Tibial artery (tissue), 4 donors: ENCODE measurements around the gene WDR75.

Source experiments
- DNase-seq, 2 donors: peaks; one replicate each; pipeline ENCODE4 v3.0.0-alpha.2; 2019
- H3K27ac ChIP-seq, 2 donors: fragments of 200-600 bp; sonication (generic) in 1 of 2; 1 replicate in 1 of 2; 2 replicates in 1 of 2; pipeline ENCODE4 v1.5.1; 2018 to 2019; ENCODE audit warnings: mild to moderate bottlenecking in 1 of 2
- H3K27me3 ChIP-seq, 2 donors: fragments of 200-600 bp; sonication (generic) in 1 of 2; one replicate each; pipeline versions ENCODE4 v1.5.1 to v1.6.0; 2016 to 2019
- H3K36me3 ChIP-seq, 3 donors: fragments of 200-600 bp; sonication (generic) in 2 of 3; one replicate each; pipeline ENCODE4 v1.5.1; 2016 to 2019; ENCODE audit warnings: mild to moderate bottlenecking in 2 of 3
- H3K4me1 ChIP-seq, 4 donors: fragments of 200-600 bp; sonication (generic) in 2 of 4; 1 replicate in 3 of 4; 2 replicates in 1 of 4; pipeline ENCODE4 v1.5.1; 2016 to 2019
- H3K4me3 ChIP-seq, 2 donors: fragments of 200-600 bp; sonication (generic) in 1 of 2; 1 replicate in 1 of 2; 2 replicates in 1 of 2; pipeline ENCODE4 v1.5.1; 2018 to 2019; ENCODE audit warnings: mild to moderate bottlenecking in 2 of 2
- H3K9me3 ChIP-seq, 3 donors: fragments of 200-600 bp; sonication (generic) in 1 of 3; one replicate each; pipeline ENCODE4 v1.5.1; 2016 to 2019
- intact Hi-C: fragments of 100-400 bp; cut with DNase I; formaldehyde crosslinking; loops from one replicate; pipeline ENCODE4 v1.15.0; 2023; ENCODE audit warnings: low total_unique reads
- TF ChIP-seq, protein P1 (sequence below), 2 experiments: fragments of 200-600 bp in 1 of 2; fragments of 450-650 bp in 1 of 2; IDR thresholded peaks; one replicate each; pipeline ENCODE4 v1.5.1; 2017 to 2019; ENCODE audit warnings: antibody characterized with exemption in 2 of 2, mild to moderate bottlenecking in 1 of 2, moderate library complexity in 1 of 2

Gene WDR75

GRCh38 chr2:189522435-189523151, 81.3 kb downstream of the WDR75 start:
- intact Hi-C loops = no loop called here
- Histone ChIP-seq H3K4me1 (peaks cover 0 to 37% (median 2%) of the 10 kb centered on the region in 4 donors), H3K27ac (peak overlapping the region; percentile 43 to 46), H3K27me3 (no peaks in the 10 kb centered on the region), H3K36me3 (no peaks in the 10 kb centered on the region), H3K9me3 (no peaks in the 10 kb centered on the region), H3K4me3 (no peak overlapping the region)
- no peak for DNase-seq
- TF ChIP-seq, protein P1, sequence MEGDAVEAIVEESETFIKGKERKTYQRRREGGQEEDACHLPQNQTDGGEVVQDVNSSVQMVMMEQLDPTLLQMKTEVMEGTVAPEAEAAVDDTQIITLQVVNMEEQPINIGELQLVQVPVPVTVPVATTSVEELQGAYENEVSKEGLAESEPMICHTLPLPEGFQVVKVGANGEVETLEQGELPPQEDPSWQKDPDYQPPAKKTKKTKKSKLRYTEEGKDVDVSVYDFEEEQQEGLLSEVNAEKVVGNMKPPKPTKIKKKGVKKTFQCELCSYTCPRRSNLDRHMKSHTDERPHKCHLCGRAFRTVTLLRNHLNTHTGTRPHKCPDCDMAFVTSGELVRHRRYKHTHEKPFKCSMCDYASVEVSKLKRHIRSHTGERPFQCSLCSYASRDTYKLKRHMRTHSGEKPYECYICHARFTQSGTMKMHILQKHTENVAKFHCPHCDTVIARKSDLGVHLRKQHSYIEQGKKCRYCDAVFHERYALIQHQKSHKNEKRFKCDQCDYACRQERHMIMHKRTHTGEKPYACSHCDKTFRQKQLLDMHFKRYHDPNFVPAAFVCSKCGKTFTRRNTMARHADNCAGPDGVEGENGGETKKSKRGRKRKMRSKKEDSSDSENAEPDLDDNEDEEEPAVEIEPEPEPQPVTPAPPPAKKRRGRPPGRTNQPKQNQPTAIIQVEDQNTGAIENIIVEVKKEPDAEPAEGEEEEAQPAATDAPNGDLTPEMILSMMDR (IDR thresholded peaks at IDR 0.05) = no peak

DNA sequence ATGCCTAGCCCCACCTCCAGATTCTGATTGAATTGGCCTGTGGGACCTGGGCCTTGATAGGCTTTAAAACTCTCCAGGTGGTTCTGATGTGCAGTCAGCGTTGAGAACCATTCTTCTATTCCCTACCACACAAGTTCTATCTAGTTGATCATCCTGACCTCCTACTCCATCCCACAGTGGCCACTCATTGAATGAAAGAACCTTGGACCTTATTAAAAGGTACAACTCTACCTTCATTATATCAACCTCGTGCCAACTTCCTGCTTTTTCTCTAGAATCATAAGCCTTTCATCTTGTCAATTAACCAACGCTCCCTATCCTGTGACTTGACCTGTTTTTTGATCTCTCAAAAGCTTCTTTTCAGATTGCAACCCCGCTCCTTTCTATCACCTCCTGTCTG, 83.5 kb downstream of the WDR75 start:
- H3K27ac ChIP-seq = no peak overlapping the region
- DNase-seq = no peak
- TF ChIP-seq, protein P1 (IDR thresholded peaks at IDR 0.05) = no peak

More for the DNA sequence above, 83.5 kb downstream of the WDR75 start:
- no peaks in the 10 kb centered on the region for H3K27me3 ChIP-seq
- no peaks in the 10 kb centered on the region for H3K9me3 ChIP-seq
- peaks cover 0 to 36% (median 4%) of the 10 kb centered on the region in 4 donors for H3K4me1 ChIP-seq
- intact Hi-C loops = no loop called here
- no peak overlapping the region for H3K4me3 ChIP-seq
- H3K36me3 ChIP-seq = no peaks in the 10 kb centered on the region
